ENCODE measurements around the gene ZNF77. TPM values are rescaled to one million over a fixed set of nuclear protein-coding genes. Genes with fewer than 3 reads are reported as not detected.
A peak's percentile ranks its signal among the peaks of the same experiment; 100 is the strongest.

ZNF77 gene
- polyA plus RNA-seq, 3 donors = 0.30 to 2.7 (median 1.0) TPM

GRCh38 chr19:2926341-2927031 is 18.3 kb downstream of the ZNF77 start:
- 96% methylated on average over 48 of the region's 53 CpGs for WGBS (ENCODE audit: insufficient coverage)
- no peak overlapping the region for H3K27ac Mint-ChIP-seq

GRCh38 chr19:2923510-2923909 is 21.3 kb downstream of the ZNF77 start:
- DNase-seq = no peak
- Mint-ChIP-seq H3K9me3 (peaks cover 17 to 53% (median 34%) of the 10 kb centered on the region in 7 donors), H3K27ac (peak overlapping the region in 1 of 7 donors; percentile 54), H3K27me3 (ENCODE audit: low read depth in 3 of 3) (no peaks in the 10 kb centered on the region), H3K4me3 (no peak overlapping the region), H3K4me1 (no peaks in the 10 kb centered on the region), H3K36me3 (peaks cover 6 to 19% of the 10 kb centered on the region in 2 donors)
- TF ChIP-seq CTCF (IDR thresholded peaks at IDR 0.05) = no peak
- no peak overlapping the region for H3K27ac ChIP-seq (ENCODE audit: low read depth in 1 of 2, low read length in 2 of 2)
- WGBS (ENCODE audit: insufficient coverage) = 96% methylated on average over 4 of the region's 4 CpGs
- H3K4me3 ChIP-seq (replicated peaks in 1 of 3; ENCODE audit: low read depth in 2 of 3, low read length in 3 of 3) = no peak overlapping the region
- no peak overlapping the region for H2AFZ ChIP-seq (ENCODE audit: insufficient read depth, low read depth, low read length, poor library complexity, severe bottlenecking)
- no peaks in the 10 kb centered on the region for H3K27me3 ChIP-seq (ENCODE audit: control insufficient read depth in 2 of 2, insufficient read depth in 2 of 2, low read length in 2 of 2)
- H4K20me1 ChIP-seq (ENCODE audit: insufficient read depth, low read length) = no peaks in the 10 kb centered on the region
- peaks cover 0 to 7% of the 10 kb centered on the region in 2 donors for H3K36me3 ChIP-seq (replicated peaks in 1 of 2; ENCODE audit: control insufficient read depth in 1 of 2, insufficient read depth in 2 of 2, low read length in 2 of 2)
- no peaks in the 10 kb centered on the region for H3K79me2 ChIP-seq (ENCODE audit: insufficient read depth, low read length)
- H3K4me2 ChIP-seq (replicated peaks; ENCODE audit: extremely low read depth, low read length, poor library complexity, severe bottlenecking) = no peak overlapping the region
- peaks cover 7 to 39% of the 10 kb centered on the region in 2 donors for H3K9me3 ChIP-seq (replicated peaks in 1 of 2; ENCODE audit: control insufficient read depth in 1 of 2, insufficient read depth in 1 of 2, low read length in 2 of 2)
- H3K9ac ChIP-seq (ENCODE audit: insufficient read depth, low read length, poor library complexity, severe bottlenecking) = no peak overlapping the region
- H3K4me1 ChIP-seq (ENCODE audit: control insufficient read depth in 1 of 2, insufficient read depth in 2 of 2, low read length in 2 of 2) = no peaks in the 10 kb centered on the region
- intact Hi-C loops (cut with micrococcal nuclease) = no loop called here

More at GRCh38 chr19:2926341-2927031, 18.3 kb downstream of the ZNF77 start:
- Histone ChIP-seq H3K4me2 (replicated peaks; ENCODE audit: extremely low read depth, low read length, poor library complexity, severe bottlenecking) (no peak overlapping the region), H3K9ac (ENCODE audit: insufficient read depth, low read length, poor library complexity, severe bottlenecking) (no peak overlapping the region), H3K27me3 (ENCODE audit: control insufficient read depth in 2 of 2, insufficient read depth in 2 of 2, low read length in 2 of 2) (no peaks in the 10 kb centered on the region), H4K20me1 (ENCODE audit: insufficient read depth, low read length) (no peaks in the 10 kb centered on the region), H3K36me3 (replicated peaks in 1 of 2; ENCODE audit: control insufficient read depth in 1 of 2, insufficient read depth in 2 of 2, low read length in 2 of 2) (no peaks in the 10 kb centered on the region), H3K27ac (ENCODE audit: low read depth in 1 of 2, low read length in 2 of 2) (no peak overlapping the region), H3K4me1 (ENCODE audit: control insufficient read depth in 1 of 2, insufficient read depth in 2 of 2, low read length in 2 of 2) (no peaks in the 10 kb centered on the region), H3K9me3 (replicated peaks in 1 of 2; ENCODE audit: control insufficient read depth in 1 of 2, insufficient read depth in 1 of 2, low read length in 2 of 2) (peaks cover 19 to 42% of the 10 kb centered on the region in 2 donors), H3K4me3 (replicated peaks in 1 of 3; ENCODE audit: low read depth in 2 of 3, low read length in 3 of 3) (no peak overlapping the region), H3K79me2 (ENCODE audit: insufficient read depth, low read length) (no peaks in the 10 kb centered on the region), H2AFZ (ENCODE audit: insufficient read depth, low read depth, low read length, poor library complexity, severe bottlenecking) (no peak overlapping the region)
- Mint-ChIP-seq H3K36me3 (peaks cover 6 to 21% of the 10 kb centered on the region in 2 donors), H3K9me3 (peaks cover 21 to 52% (median 43%) of the 10 kb centered on the region in 7 donors), H3K4me1 (no peaks in the 10 kb centered on the region), H3K27me3 (ENCODE audit: low read depth in 3 of 3) (no peaks in the 10 kb centered on the region), H3K4me3 (no peak overlapping the region)
- no peak for DNase-seq
- intact Hi-C loops (cut with micrococcal nuclease) = no loop called here
- TF ChIP-seq CTCF (IDR thresholded peaks at IDR 0.05) = no peak

All from CD14-positive monocyte (primary cell).